OCI-LY7 (cell line): Measurements from ENCODE around the gene OR52K1.

Experiments used
- CTCF ChIP-seq: fragments of 200-600 bp; sonication (generic); conservative IDR thresholded peaks from 2 replicates; pipeline ENCODE4 v1.5.1; 2014; ENCODE audit warnings: mild to moderate bottlenecking, antibody characterized with exemption, low read length, moderate library complexity, mixed read lengths
- EZH2phosphoT487 ChIP-seq: fragments of 200-600 bp; sonication (generic); IDR thresholded peaks from 2 replicates; pipeline ENCODE4 v1.6.1; 2018; ENCODE audit warnings: low read depth, borderline replicate concordance, mild to moderate bottlenecking, mixed run types, antibody characterized with exemption, low read length, moderate library complexity, mixed read lengths

- no peak for TF ChIP-seq CTCF
- no peak for TF ChIP-seq EZH2phosphoT487
Measured at GRCh38 chr11:4495487-4495886, 13.0 kb downstream of the OR52K1 start.
